MCF 10A (cell line): Measurements from ENCODE around the gene MAFF. TPM values are rescaled to one million over a fixed set of nuclear protein-coding genes. Genes with fewer than 3 reads are reported as not detected.
"Not testable (repeated sequence)": the region's sequence is repeated elsewhere in the genome, so short reads cannot be mapped to it uniquely, and the experiment has no call there.

Experiments used
- BruUV-seq: library from RNA; stranded (reverse); fragments of 400-500 nt; replicated peaks from 2 replicates; lab custom pipeline; 2021; lab: Mats Ljungman, UMichigan
- CTCF ChIA-PET: fragments of 300-600 bp; sonication (Branson Sonifier 250); formaldehyde crosslinking; extraction: SDS; loops from one replicate; lab custom pipeline; 2021; ENCODE audit warnings: antibody characterized with exemption, inconsistent platforms; lab: Yijun Ruan, JAX
- POLR2A ChIA-PET: fragments of 300-600, 350-650 bp; sonication (Branson Sonifier 250); formaldehyde crosslinking; extraction: SDS; loops from one replicate; lab custom pipeline; 2020; ENCODE audit warnings: antibody characterized with exemption, inconsistent platforms; lab: Yijun Ruan, JAX
- DNase-seq: peaks from one replicate; pipeline ENCODE4 v3.0.0-alpha.2; 2018; ENCODE audit not compliant: unreplicated experiment
- H3K27ac Mint-ChIP-seq: one replicate; pipeline ENCODE4 v1.8.0; 2022; ENCODE audit warnings: mild to moderate bottlenecking, low read depth, mixed read lengths; ENCODE audit not compliant: unreplicated experiment
- H3K27me3 Mint-ChIP-seq: one replicate; pipeline ENCODE4 v1.8.0; 2022; ENCODE audit warnings: mixed read lengths; ENCODE audit not compliant: insufficient read depth, unreplicated experiment
- H3K36me3 Mint-ChIP-seq: one replicate; pipeline ENCODE4 v1.8.0; 2022; ENCODE audit warnings: mild to moderate bottlenecking, moderate library complexity, mixed read lengths; ENCODE audit not compliant: insufficient read depth, unreplicated experiment
- H3K4me1 Mint-ChIP-seq: one replicate; pipeline ENCODE4 v1.8.0; 2022; ENCODE audit warnings: mixed read lengths; ENCODE audit not compliant: insufficient read depth, unreplicated experiment
- H3K4me3 Mint-ChIP-seq: one replicate; pipeline ENCODE4 v1.8.0; 2022; ENCODE audit warnings: mild to moderate bottlenecking, moderate library complexity, mixed read lengths; ENCODE audit not compliant: unreplicated experiment
- H3K9me3 Mint-ChIP-seq: one replicate; pipeline ENCODE4 v1.8.0; 2022; ENCODE audit warnings: mixed read lengths; ENCODE audit not compliant: unreplicated experiment
- intact Hi-C: fragments of 100-400 bp; cut with micrococcal nuclease; formaldehyde crosslinking; loops from 2 replicates; pipeline ENCODE4 v1.14.1; 2022
- total RNA-seq: library from RNA; stranded (reverse); gene quantifications from 2 replicates; pipeline ENCODE4 v1.2.3, GENCODE V29; 2022
- TF ChIP-seq, protein P1 (sequence below): fragments of 200-600 bp; IDR thresholded peaks from one replicate; pipeline ENCODE4 v1.8.0; 2022; ENCODE audit warnings: antibody characterized with exemption, mild to moderate bottlenecking; ENCODE audit not compliant: unreplicated experiment

MAFF gene
- total RNA-seq, 1 experiment from 2014 or later = 71.4 TPM

DNA sequence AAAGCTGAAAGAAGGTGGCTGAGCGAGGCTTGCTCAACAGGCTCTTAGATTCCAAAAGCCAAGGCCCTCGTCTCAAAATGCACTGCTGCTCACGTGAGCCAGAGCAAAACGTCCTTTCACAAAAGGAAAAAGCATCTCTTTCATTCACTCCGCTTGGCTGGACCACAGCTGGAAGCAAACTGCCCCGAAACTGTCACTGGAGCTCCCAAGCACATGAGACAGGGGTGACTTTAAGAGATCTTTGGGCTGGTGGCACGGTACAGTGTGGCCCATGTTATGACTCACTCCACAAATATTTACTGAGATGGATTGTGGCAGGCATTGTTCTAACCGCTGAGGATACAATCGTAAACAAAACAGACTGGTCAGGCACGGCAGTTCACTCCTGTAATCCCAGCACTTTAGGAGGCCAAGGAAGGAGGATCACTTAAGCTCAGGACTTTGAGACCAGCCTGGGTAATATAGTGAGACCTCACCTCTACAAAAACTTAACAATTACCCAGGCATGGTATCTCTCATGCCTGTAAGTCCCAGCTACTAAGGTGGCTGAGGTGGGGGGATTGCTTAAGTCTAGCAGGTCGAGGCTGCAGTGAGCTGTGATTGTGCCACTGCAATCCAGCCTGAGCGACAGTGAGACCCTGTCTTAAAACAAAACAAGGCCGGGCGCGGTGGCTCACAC, 23.7 kb upstream of the MAFF start:
- peak; percentile 85 for DNase-seq
- H3K27me3 Mint-ChIP-seq = no peaks in the 10 kb centered on the region
- peaks cover 12% of the 10 kb centered on the region for H3K36me3 Mint-ChIP-seq
- no peaks in the 10 kb centered on the region for H3K9me3 Mint-ChIP-seq
- TF ChIP-seq, protein P1, sequence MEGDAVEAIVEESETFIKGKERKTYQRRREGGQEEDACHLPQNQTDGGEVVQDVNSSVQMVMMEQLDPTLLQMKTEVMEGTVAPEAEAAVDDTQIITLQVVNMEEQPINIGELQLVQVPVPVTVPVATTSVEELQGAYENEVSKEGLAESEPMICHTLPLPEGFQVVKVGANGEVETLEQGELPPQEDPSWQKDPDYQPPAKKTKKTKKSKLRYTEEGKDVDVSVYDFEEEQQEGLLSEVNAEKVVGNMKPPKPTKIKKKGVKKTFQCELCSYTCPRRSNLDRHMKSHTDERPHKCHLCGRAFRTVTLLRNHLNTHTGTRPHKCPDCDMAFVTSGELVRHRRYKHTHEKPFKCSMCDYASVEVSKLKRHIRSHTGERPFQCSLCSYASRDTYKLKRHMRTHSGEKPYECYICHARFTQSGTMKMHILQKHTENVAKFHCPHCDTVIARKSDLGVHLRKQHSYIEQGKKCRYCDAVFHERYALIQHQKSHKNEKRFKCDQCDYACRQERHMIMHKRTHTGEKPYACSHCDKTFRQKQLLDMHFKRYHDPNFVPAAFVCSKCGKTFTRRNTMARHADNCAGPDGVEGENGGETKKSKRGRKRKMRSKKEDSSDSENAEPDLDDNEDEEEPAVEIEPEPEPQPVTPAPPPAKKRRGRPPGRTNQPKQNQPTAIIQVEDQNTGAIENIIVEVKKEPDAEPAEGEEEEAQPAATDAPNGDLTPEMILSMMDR = no peak
- H3K27ac Mint-ChIP-seq = peak overlapping the region; percentile 99
- H3K4me1 Mint-ChIP-seq = peaks cover 43% of the 10 kb centered on the region
- ChIA-PET CTCF (interaction anchor here (0.5 to 1.4 kb wide), 7 partner anchors 12 to 126 kb away, joined by 3 to 4 read pairs (median 3); no protein-coding TSS in a partner anchor), POLR2A (interaction anchor here (0.7 to 8.5 kb wide), 14 partner anchors 26 to 221 kb away, joined by 3 to 134 read pairs (median 4); partner anchors contain the start of gene MAFF)
- intact Hi-C loops = loop anchor here (1.0 kb wide), 1 partner anchor 64 kb away; no protein-coding TSS in a partner anchor
- BruUV-seq = no TSS peak
- peak overlapping the region; percentile 24 for H3K4me3 Mint-ChIP-seq

DNA sequence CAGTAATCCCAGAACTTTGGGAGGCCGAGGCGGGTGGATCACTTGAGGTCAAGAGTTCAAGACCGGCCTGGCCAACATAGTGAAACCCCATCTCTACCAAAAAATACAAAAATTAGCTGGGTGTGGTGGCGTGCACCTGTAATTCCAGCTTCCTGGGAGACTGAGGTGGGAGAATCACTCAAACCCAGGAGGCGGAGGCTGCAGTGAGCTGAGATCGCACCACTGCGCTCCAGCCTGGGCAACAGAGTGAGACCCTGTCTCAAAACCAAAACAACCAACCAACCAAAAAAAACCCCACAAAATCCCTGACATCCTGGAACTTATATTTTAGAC, 23.2 kb upstream of the MAFF start:
- ChIA-PET CTCF (interaction anchor here (0.5 to 1.4 kb wide), 9 partner anchors 13 to 126 kb away, joined by 3 to 5 read pairs (median 3); no protein-coding TSS in a partner anchor), POLR2A (interaction anchor here (0.9 to 8.5 kb wide), 9 partner anchors 25 to 220 kb away, joined by 3 to 134 read pairs (median 5); partner anchors contain the start of gene MAFF)
- Mint-ChIP-seq H3K4me1 (peaks cover 39% of the 10 kb centered on the region), H3K4me3 (peak overlapping the region; percentile 97), H3K27ac (peak overlapping the region; percentile 99), H3K36me3 (peaks cover 12% of the 10 kb centered on the region)
- H3K9me3 Mint-ChIP-seq, H3K27me3 Mint-ChIP-seq, BruUV-seq, DNase-seq: not testable (repeated sequence)
- intact Hi-C loops = loop anchor here (1.0 kb wide), 1 partner anchor 64 kb away; no protein-coding TSS in a partner anchor

DNA sequence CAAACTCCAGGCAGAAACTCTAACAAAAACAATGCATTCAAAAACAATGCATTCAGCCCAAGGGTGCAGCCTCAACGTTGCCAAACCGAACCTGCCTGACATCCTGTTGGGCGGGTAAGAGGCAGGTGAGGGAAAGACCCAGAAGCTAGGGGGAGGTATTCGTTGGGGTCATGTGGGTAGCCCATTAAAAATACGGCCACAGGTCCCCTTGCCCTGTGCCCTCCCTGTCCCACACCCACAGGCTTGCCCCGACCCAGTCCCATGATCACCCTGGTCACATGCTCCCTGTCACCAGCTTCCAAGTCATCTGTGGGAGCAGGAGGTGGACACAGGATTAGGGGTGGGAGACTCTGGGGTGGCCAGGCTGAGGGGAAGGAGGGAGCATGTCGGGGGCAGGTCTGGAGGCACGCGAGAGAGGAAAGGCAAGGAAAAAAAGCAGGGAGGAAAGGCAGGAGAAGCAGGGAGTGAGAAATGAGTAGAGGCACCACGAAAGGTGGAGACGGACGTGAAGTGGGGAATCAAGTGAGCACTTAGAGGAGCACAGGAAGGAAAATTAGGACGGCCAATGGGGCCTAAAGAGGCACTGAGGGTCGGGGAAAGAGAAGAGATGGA, 20.8 kb upstream of the MAFF start:
- ChIA-PET CTCF (interaction anchor here (0.7 to 0.8 kb wide), 2 partner anchors 67 to 415 kb away, joined by 3 read pairs; no protein-coding TSS in a partner anchor), POLR2A (interaction anchor here (0.5 to 8.5 kb wide), 29 partner anchors 8 to 1222 kb away, joined by 3 to 134 read pairs (median 5); partner anchors contain the start of genes MAFF, PICK1 and TMEM184B)
- TF ChIP-seq, protein P1 = no peak
- peak; percentile 89 for DNase-seq
- BruUV-seq = TSS peak; percentile 66
- no peaks in the 10 kb centered on the region for H3K9me3 Mint-ChIP-seq
- H3K36me3 Mint-ChIP-seq = peaks cover 12% of the 10 kb centered on the region
- no peaks in the 10 kb centered on the region for H3K27me3 Mint-ChIP-seq
- intact Hi-C loops = loop anchor here (1.0 to 5.0 kb wide), 2 partner anchors 20 to 46 kb away; partner anchors contain the start of gene MAFF
- peaks cover 34% of the 10 kb centered on the region for H3K4me1 Mint-ChIP-seq
- H3K4me3 Mint-ChIP-seq = peak overlapping the region; percentile 97
- peak overlapping the region; percentile 99 for H3K27ac Mint-ChIP-seq

DNA sequence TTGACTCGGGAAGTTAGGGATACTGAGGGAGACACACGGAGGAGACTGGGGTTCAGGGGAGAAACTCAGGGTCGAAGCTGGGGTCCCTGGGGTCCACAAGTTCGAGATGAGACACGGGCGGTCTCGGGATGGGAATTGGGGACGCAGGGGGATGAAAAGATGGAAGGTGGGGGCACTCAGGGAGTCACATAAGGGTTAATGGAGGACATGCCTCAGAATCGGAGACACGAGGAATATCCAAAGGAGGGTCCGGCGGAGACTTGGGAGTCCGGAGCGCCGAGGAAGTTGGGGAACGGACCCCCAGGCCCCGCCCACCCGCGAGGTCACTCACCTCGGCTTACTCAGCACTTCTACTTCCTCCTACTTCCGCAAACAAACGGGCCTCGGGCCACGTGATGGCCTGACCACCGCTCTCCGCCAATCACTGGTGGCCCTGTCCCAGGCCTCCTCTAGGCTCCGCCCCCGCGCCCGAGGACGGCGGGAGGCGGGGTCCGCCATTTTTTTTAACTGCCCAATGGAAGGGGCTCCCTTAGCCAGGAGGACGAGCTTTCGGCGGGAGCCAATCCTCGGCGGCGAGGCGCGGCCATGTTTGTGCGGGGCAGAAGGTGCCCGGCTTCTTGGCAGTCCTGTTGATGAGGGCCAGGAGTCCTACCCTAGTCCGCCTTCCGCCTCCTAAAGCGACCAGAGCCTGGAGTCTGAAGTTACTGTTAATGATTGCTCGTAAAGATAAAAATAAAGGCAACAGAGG, 20.2 kb upstream of the MAFF start, which contains the start of gene PLA2G6:
PLA2G6 (minus strand) TSS at position 378 of the 748 bp plus-strand sequence. CDS start 12,404 bp downstream, outside the sequence.
- peak; percentile 99 for DNase-seq
- H3K4me3 Mint-ChIP-seq = peak within 1 kb of the TSS; percentile 97
- BruUV-seq = no TSS peak
- peak within 1 kb of the TSS; percentile 99 for H3K27ac Mint-ChIP-seq
- POLR2A ChIA-PET = interaction anchor here (0.5 to 8.5 kb wide), 34 partner anchors 8 to 1221 kb away, joined by 3 to 134 read pairs (median 4); partner anchors contain the start of genes MAFF, PICK1 and TMEM184B
- H3K27me3 Mint-ChIP-seq = no peaks in the 10 kb centered on the region
- TF ChIP-seq, protein P1 = no peak
- H3K4me1 Mint-ChIP-seq = peaks cover 34% of the 10 kb centered on the region
- intact Hi-C loops = loop anchor here (1.0 to 5.0 kb wide), 2 partner anchors 20 to 46 kb away; partner anchors contain the start of gene MAFF
- CTCF ChIA-PET = interaction anchor here (0.7 kb wide), 1 partner anchor 318 kb away, joined by 4 read pairs; no protein-coding TSS in a partner anchor
- H3K9me3 Mint-ChIP-seq = no peaks in the 10 kb centered on the region
- H3K36me3 Mint-ChIP-seq = peaks cover 12% of the 10 kb centered on the region
